Lung (tissue), 12 donors: ENCODE results near the gene CERCAM. TPM values are rescaled to one million over a fixed set of nuclear protein-coding genes. Genes with fewer than 3 reads are reported as not detected.

Source experiments
- ATAC-seq: fragments of 200-7000 bp; cut with Tn5 transposase; one replicate; pipeline ENCODE4 v1.9.1; 2020; ENCODE audit warnings: moderate number of reproducible peaks; ENCODE audit not compliant: insufficient read depth, low FRiP score
- DNase-seq, 3 donors: peaks; one replicate each; pipeline ENCODE4 v3.0.0-alpha.2; 2013 to 2017
- H3K27ac ChIP-seq, 2 donors: one replicate each; pipeline ENCODE4 v1.5.1; 2013; ENCODE audit warnings: mild to moderate bottlenecking in 2 of 2, moderate library complexity in 2 of 2, control low read depth in 1 of 2, inconsistent platforms in 1 of 2, low read depth in 1 of 2, low read length in 1 of 2
- H3K27me3 ChIP-seq, 3 donors: one replicate each; pipeline ENCODE4 v1.5.1; 2013; ENCODE audit warnings: low read length in 2 of 3; ENCODE audit not compliant: control insufficient read depth in 3 of 3, insufficient read depth in 3 of 3
- H3K36me3 ChIP-seq, 4 donors: one replicate each; pipeline ENCODE4 v1.5.1; 2013; ENCODE audit warnings: low read length in 4 of 4, mild to moderate bottlenecking in 1 of 4, moderate library complexity in 1 of 4; ENCODE audit not compliant: control insufficient read depth in 4 of 4, insufficient read depth in 4 of 4
- H3K4me1 ChIP-seq, 5 donors: one replicate each; pipeline ENCODE4 v1.5.1; 2013; ENCODE audit warnings: low read length in 5 of 5, mild to moderate bottlenecking in 2 of 5, moderate library complexity in 1 of 5; ENCODE audit not compliant: control insufficient read depth in 5 of 5, insufficient read depth in 5 of 5
- H3K4me3 ChIP-seq: one replicate; pipeline ENCODE4 v1.5.1; 2013; ENCODE audit warnings: mild to moderate bottlenecking, control low read depth, moderate library complexity
- H3K9ac ChIP-seq, 2 donors: one replicate each; pipeline ENCODE4 v1.5.1; 2013; ENCODE audit warnings: low read length in 2 of 2, control low read depth in 1 of 2; ENCODE audit not compliant: insufficient read depth in 1 of 2
- H3K9me3 ChIP-seq, 4 donors: one replicate each; pipeline ENCODE4 v1.5.1; 2013; ENCODE audit warnings: low read length in 3 of 4, mild to moderate bottlenecking in 1 of 4, moderate library complexity in 1 of 4; ENCODE audit not compliant: control insufficient read depth in 4 of 4, insufficient read depth in 3 of 4
- CTCF ChIP-seq: IDR thresholded peaks from 2 replicates; pipeline ENCODE4 v1.5.1; 2012; ENCODE audit warnings: mild to moderate bottlenecking; ENCODE audit errors: control extremely low read depth, extremely low read depth
- WGBS, 2 donors: extraction: QIAGEN DNeasy Blood & Tissue Kit; methylation state at CpG; one replicate each; pipeline ENCODE4 v1.1.7; 2013; 5-methylcytosine and 5-hydroxymethylcytosine counted together
- polyA plus RNA-seq, 2 donors: library from polyadenylated mRNA; stranded (reverse); fragments of 200-250 nt; gene quantifications; one replicate each; pipeline ENCODE4 v1.2.1, GENCODE V29; 2013
- total RNA-seq, 2 donors: library from RNA; depleted of rRNA in 1 of 2; stranded (reverse); fragments of >200 nt in 1 of 2; gene quantifications; one replicate each; pipeline ENCODE4 v1.2.1, GENCODE V29; 2014 to 2021
- donor health status: control.
- donor health status: control.
- donor health status: Bipolar disorder and iron deficiency.
- donor health status: healthy.
- donor health status: DM: yes; HTN: yes; CAD: no.

The CERCAM gene
- total and polyA plus RNA-seq, 4 donors = 6.0 to 27.5 (median 14.3) TPM

- Histone ChIP-seq H3K36me3 (peaks cover 0 to 18% (median 10%) of the 10 kb centered on the region in 4 donors), H3K27ac (peak overlapping the region in 1 of 2 donors; percentile 83), H3K4me1 (peaks cover 0 to 10% (median 4%) of the 10 kb centered on the region in 5 donors), H3K9ac (peak overlapping the region in 1 of 2 donors; percentile 16), H3K4me3 (peak overlapping the region; percentile 90), H3K27me3 (no peaks in the 10 kb centered on the region), H3K9me3 (no peaks in the 10 kb centered on the region)
- no peak for TF ChIP-seq CTCF
- WGBS, 2 donors = 1% methylated on average over 28 to 48 of the region's 48 CpGs
- DNase-seq (peak; percentile 62 to 71 (median 63)), ATAC-seq (peak; percentile 73)
These were observed 36.0 kb downstream of the CERCAM start for GRCh38 chr9:128456613-128457061.

DNA sequence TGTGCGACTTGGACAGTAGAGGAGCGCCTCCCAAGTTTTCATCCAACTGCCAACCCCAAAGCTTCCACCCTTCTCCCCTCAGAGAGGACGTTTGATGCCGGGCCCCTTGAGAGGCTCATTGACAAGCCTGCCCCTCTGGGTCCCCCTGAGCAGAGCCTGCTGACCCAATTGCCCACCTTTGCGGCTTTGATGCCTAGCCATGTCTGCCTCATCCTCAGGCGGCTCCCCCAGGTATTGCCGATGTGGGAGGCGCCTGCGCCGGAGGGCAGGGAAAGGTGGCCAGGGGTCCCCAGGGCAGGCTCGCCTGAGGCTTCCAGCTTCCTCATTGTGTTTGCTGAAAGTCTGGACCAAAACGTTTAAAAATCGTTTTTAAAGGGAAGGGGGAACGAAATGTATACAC lies 36.5 kb downstream of the CERCAM start:
- Histone ChIP-seq H3K36me3 (peaks cover 0 to 22% (median 10%) of the 10 kb centered on the region in 4 donors), H3K9me3 (no peaks in the 10 kb centered on the region), H3K27ac (no peak overlapping the region), H3K9ac (no peak overlapping the region), H3K4me1 (peaks cover 0 to 10% (median 4%) of the 10 kb centered on the region in 5 donors), H3K4me3 (no peak overlapping the region), H3K27me3 (no peaks in the 10 kb centered on the region)
- WGBS, 2 donors = 43 to 47% methylated on average over 14 of the region's 14 CpGs
- no peak for TF ChIP-seq CTCF
- DNase-seq (no peak), ATAC-seq (no peak)

DNA sequence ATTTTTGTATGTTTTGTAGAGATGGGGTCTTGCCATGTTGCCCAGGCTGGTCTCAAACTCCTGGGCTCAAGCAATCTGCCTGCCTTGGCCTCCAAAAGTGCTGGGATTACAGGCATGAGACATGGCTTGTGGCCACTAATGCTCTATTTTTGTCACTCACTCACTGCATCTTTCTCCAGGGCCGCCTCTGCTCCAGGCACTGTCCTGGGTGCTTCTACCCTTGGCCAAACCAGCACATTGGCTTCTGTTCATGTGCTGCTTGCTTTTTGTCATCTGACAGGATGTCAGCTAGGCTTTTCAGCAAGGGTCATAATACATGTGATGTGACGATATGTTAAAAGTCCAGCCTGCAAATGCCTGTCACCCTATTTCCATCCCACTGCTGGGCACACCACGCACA lies 38.4 kb downstream of the CERCAM start:
- no peaks in the 10 kb centered on the region for H3K9me3 ChIP-seq
- 94 to 98% methylated on average over 3 of the region's 3 CpGs for WGBS, 2 donors
- no peak overlapping the region for H3K9ac ChIP-seq
- no peak overlapping the region for H3K27ac ChIP-seq
- peaks cover 0 to 10% (median 4%) of the 10 kb centered on the region in 5 donors for H3K4me1 ChIP-seq
- DNase-seq = no peak
- peaks cover 6 to 30% (median 12%) of the 10 kb centered on the region in 4 donors for H3K36me3 ChIP-seq
- ATAC-seq = no peak
- TF ChIP-seq CTCF = no peak
- H3K4me3 ChIP-seq = no peak overlapping the region
- H3K27me3 ChIP-seq = no peaks in the 10 kb centered on the region

DNA sequence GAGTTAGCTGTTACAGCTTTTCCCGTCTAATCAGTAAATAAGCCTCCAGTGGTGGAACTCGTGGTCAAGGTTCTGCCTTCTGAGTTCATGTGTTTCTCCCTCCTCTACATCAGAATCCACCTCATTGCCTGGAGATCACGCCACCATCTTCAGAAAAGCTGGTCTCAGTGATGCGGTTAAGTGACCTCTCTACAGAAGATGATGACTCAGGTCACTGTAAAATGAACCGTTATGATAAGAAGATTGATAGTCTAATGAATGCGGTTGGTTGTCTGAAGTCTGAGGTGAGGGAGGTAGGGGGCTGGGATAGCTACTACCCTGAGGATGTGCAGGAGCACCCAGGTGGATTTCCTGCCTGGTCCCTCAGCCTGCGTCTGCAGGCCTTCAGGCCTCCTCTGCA lies 48.4 kb downstream of the CERCAM start:
- Histone ChIP-seq H3K36me3 (peaks cover 8 to 29% (median 11%) of the 10 kb centered on the region in 4 donors), H3K4me3 (no peak overlapping the region), H3K9ac (no peak overlapping the region), H3K9me3 (no peaks in the 10 kb centered on the region), H3K27ac (no peak overlapping the region), H3K27me3 (no peaks in the 10 kb centered on the region), H3K4me1 (no peaks in the 10 kb centered on the region)
- DNase-seq (no peak), ATAC-seq (no peak)
- no peak for TF ChIP-seq CTCF
- WGBS, 2 donors = 92 to 94% methylated on average over 7 of the region's 7 CpGs
